AG10803 (cell line): ENCODE results near the gene IGSF9B.

Experiments used
- DNase-seq: peaks from one replicate; pipeline ENCODE4 v3.0.0; 2010; ENCODE audit warnings: low read depth
- H3K4me3 ChIP-seq: 2 replicates; pipeline ENCODE4 v1.5.1; 2011; ENCODE audit warnings: mild to moderate bottlenecking, low read length, control low read depth
- CTCF ChIP-seq: conservative IDR thresholded peaks from 2 replicates; pipeline ENCODE4 v1.5.1; 2011; ENCODE audit warnings: mild to moderate bottlenecking, low read length, control low read depth, inconsistent platforms

The IGSF9B gene

GRCh38 chr11:133931449-133932060 is 25.2 kb downstream of the IGSF9B start:
- TF ChIP-seq CTCF: no peak
- no peak for DNase-seq
- no peak overlapping the region for H3K4me3 ChIP-seq

- no peak for DNase-seq
- H3K4me3 ChIP-seq: no peak overlapping the region
- peak; percentile 42 for TF ChIP-seq CTCF
Measured at GRCh38 chr11:133930767-133931448, 25.9 kb downstream of the IGSF9B start.

- no peak for TF ChIP-seq CTCF
- DNase-seq: no peak
Measured at GRCh38 chr11:133930053-133930766, 26.6 kb downstream of the IGSF9B start.

GRCh38 chr11:133929401-133930052 is 27.2 kb downstream of the IGSF9B start:
- no peak overlapping the region for H3K4me3 ChIP-seq
- TF ChIP-seq CTCF: no peak
- DNase-seq: no peak

More at GRCh38 chr11:133930053-133930766, 26.6 kb downstream of the IGSF9B start:
- no peak overlapping the region for H3K4me3 ChIP-seq

GRCh38 chr11:133928628-133929059 is 28.1 kb downstream of the IGSF9B start:
- peak; percentile 42 for DNase-seq
- no peak for TF ChIP-seq CTCF
- no peak overlapping the region for H3K4me3 ChIP-seq

- DNase-seq: peak; percentile 48
- peak overlapping the region; percentile 27 for H3K4me3 ChIP-seq
- TF ChIP-seq CTCF: peak; percentile 93
Measured at GRCh38 chr11:133927690-133928627, 28.8 kb downstream of the IGSF9B start.
